ENCODE data around the gene GRIN2A.
"Not testable (repeated sequence)": the region's sequence is repeated elsewhere in the genome, so short reads cannot be mapped to it uniquely, and the experiment has no call there.

GRIN2A gene

DNA sequence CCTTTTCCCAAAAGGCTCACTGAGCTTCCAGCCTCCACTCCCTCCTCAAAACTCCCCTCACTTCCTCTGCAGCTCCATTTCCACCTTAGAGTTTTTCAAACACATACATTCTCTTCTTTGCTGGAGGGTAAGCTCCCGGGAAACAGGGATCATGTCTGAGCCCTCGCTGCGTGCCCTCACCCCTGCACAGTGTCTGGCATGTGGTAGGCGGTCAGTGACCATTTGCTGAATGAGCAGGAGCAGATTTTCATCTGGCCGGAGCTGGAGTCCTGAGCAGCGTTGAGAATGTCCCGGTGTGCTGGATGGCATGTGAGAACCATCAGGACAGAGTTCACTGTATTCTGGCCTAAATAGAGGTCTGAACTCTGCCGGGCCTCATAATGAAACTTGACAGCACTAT lies 274.5 kb downstream of the GRIN2A start:
- no peak for DNase-seq

DNA sequence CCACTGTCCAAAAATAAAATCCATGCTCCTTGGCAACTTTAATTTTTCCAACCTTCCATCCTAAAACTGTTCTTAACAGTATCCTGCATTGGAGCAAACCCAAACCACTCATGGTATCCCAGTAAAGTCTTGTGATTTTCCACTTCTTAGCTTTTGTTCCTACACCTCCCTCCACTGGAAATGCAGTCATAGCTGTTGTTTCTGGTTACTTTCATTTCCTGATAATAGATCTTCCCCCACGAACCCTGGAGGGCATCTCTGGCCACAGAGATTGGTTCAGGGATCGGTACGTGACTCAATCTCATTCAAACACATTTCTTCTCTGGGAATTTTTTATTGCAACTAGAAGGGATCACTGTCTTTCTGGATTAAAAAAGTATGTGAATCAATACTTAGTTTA lies 276.0 kb downstream of the GRIN2A start:
- DNase-seq, result no peak

DNA sequence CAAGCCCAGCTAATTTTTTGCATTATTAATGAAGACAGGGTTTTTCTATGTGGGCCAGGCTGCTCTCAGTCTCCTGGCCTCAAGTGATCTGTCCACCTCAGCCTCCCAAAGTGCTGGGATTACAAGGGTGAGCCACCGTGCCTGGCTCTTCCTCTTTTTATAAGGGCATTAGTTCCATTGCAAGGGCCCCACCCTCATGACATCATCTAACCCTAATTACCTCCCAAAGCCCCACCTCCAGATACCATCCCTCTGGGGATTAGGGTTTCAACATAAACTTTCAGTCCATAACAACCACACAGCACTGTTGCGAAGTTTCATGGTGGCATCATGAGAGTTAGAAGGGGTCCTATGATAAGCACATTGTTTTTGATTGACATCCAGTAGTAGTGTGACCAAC lies 277.7 kb downstream of the GRIN2A start:
- no peak for DNase-seq

DNA sequence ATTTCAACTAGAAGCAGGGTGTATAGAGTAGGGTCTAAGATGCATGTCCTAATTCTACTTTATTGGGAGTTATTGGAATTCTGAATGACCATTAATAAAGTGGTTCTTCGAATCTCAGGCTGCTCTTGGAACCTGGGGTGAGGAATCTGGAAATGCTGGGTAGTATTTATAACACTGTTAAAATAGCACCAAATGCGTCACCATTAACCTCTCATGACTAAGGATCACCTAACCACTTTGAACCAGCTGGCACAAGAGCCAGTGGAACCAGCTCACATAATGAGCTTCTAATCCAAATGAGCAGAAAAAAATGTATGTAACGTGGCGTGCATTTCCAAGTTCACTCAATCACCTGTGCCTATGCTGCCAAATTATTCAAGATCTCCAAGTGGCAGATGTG lies 281.7 kb downstream of the GRIN2A start:
- DNase-seq, result no peak

DNA sequence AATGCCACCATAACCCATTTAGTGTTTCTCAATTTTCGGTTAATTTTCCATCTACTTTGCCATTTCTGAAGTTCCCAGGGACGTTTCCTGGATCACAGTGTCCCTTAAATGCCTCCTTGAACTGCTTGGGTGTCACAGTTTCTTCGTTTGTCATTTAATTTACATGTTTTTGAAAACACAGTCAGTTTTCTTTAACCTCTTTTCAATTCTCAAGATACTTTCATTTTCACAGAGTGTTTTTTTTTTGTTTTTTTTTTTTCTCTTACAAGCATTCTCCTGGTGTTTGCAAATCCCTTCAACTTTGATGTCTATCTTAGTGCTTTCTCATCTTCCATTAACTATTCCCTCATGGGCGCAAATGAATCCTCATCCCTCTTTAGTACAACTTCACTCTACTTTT lies 283.7 kb downstream of the GRIN2A start:
- no peak for DNase-seq

DNA sequence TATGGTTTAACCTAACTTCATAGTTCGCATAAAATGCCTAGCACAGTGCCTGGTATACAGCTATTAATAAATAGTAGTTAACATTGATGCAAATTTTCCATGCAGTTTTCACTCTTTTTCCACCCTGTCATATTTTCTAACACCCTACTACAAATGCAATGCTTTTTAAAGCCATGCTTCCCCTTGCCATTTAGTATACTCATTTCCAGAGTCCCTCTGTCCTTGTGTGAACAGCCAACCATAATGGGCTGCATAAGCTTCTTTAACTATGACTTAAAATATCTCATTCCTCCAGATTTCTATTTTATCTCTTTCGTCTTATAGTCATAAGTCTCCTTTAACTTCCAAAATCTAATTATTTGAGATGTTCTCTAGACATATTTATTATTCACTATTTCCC lies 284.1 kb downstream of the GRIN2A start:
- DNase-seq, result no peak

DNA sequence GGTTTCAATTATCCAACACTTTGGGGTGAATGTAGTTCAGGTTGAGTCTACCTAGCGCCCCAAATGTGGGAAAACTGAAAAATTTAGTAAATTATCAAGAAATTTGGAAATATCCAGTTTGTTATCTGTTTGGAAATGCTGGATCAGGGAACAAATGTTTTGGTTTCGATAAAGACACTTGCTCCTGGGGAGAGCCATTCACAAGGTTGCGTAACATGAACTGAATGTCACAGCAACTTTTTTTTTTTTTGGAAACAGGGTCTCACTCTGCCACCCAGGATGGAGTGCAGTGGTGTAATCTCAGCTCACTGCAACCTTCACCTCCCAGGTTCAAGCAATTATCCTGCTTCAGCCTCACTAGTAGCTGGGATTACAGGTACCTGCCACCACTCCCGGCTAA lies 286.4 kb downstream of the GRIN2A start:
- DNase-seq, result no peak

DNA sequence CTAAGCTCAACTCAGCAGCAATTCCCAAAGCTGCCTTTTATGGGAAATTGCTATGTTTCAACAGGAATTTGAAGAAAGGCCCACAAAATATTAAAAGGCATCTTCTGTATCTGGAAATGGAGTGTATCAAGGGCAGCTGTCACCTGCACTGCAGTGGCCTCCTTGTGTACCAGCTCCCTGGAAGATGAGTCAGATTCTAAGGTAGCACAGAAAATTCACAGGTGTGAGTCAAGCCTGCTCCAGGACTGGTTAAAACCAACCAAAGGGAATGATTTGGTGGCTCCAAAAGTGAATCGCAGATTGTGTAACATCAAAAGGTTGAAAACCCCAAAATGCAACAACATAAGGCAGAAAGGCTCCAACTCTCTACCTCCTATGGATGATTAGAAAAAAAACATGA lies 296.4 kb downstream of the GRIN2A start:
- no peak for DNase-seq

DNA sequence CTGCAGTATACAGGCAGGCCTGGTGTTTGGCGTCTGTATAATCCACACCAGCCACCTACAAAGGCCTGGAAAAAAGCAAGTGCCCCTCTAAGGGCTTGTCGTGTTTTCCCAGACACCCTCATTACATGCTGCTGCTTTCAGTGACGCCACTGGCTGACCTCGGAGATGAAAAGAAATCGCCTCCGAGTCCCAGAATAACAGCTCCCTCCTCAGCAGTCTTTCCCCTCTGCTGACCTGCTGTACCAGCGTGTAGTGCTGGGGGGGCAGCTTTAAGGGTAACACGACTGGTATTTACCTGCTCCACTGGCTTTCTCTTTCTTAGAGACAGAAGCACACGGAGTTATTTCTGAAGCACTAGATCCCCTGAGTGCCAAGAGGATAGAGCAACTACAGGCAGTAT lies 296.8 kb downstream of the GRIN2A start:
- DNase-seq, result no peak

DNA sequence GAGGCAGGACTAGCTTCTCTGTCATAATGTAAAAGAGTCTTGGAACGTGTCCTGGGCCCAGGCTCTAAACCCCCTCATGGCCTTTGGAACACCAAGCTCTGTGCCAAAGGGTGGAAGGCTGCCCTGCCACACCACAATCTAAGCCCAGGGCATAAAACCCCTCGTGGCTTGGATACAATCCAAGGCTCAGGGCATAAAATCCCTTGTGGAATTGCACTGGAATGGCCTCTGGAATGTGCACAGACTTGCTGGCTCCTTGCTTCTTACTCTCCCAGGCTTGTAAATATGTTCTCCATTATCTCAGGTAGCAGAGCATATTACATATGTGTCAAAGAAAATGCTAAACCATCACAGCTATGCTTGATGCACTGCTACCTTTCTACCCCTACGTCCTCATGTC lies 306.2 kb downstream of the GRIN2A start:
- not testable (repeated sequence) for DNase-seq

DNA sequence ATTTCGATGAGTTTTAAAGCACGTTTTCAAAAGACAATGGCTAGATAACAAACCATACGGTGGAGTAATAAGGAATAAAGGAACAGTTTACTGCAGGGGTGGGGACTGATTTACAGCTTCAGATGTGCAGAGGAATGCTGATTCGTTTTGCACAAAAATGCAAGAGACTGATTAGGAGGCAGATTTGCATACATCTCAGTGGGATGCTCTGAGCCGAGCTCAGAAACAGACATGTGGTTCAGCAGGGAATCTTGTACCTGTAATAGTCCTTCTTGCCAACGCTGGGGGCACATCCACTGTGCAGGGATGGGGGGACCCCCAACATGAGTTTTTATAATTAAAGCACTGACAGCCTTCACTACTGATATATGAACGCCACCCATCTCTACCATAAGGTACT lies 308.0 kb downstream of the GRIN2A start:
- no peak for DNase-seq

DNA sequence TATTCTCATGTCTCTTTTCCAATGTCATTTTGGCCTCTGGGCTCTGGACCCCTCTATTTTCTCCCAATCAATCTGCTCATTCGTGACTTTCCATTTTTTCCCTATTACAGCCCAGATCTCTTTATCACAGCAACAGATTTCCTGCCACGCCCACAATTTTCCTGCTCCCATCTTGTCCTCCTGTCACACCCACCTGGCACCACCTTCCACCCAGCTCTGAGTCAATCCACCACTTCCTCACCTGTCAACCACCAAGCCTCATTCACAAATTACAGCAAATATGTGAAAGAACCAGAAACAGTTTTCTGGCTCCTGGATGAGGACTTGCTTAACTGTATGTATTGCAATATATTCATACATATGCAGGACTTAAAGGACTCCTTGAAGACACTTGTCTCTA lies 311.3 kb downstream of the GRIN2A start:
- no peak for DNase-seq

DNA sequence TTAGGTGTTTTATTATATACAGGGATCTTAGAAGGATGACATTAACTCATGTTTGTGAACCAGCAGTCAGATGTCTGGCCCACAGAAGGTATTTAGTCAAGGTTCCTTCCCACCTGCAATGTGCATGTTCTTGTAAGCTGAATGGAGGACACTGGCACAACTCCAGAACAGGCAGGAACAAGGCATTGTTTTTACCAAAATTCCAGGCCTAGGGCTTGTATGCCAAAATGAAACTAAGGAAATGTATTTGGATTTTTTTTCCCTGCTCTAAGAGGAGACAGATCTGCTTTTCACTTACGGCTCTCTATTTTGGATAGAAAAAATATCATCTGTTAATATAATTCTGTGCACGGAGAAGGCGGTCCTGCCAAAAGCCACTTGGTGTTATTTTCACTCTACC lies 312.5 kb downstream of the GRIN2A start:
- DNase-seq, result no peak

DNA sequence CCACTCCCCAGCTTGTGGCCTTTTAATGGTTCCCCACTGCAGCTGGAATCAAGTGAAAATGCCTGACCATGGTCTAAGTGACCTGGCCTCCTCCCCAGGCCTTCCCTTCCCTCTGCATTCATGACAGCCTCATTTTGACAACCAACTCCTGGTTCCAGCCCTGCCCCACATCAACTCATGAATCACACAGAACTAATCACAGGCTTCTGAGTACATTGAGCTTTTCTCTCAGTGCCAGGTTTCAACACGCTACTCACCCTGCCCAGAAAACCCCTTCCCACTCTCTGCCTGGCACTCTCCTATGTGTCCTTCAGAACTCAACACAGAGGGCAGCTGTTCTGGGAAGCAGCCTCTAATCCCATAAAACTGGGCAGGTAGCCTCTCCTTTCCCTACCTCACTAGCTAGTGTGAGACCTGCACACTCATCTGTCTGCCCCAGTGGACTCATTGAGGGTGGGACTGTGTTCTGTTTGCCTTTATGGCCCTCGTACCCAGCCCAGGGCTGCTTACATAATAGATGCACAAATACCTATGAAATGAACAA lies 313.6 kb downstream of the GRIN2A start:
- DNase-seq, result no peak

DNA sequence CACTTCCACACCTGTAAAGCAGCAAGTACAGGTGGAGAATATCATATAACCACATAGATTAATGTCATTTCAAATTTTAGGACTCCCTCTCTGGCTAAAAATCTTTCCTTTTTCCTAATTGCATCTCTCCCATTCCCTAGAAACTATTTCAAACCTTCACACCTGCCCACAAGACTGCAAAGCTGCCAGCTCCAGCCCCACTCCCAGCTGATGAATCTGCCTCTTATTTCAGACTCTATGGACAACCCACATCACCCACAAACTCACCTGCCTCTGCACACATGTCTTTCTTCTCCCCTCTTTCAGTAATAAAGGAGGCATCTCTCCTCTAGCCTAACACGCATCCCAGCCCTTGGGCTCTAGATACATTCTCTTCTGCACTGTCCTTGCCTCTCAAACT lies 315.1 kb downstream of the GRIN2A start:
- DNase-seq, result no peak

DNA sequence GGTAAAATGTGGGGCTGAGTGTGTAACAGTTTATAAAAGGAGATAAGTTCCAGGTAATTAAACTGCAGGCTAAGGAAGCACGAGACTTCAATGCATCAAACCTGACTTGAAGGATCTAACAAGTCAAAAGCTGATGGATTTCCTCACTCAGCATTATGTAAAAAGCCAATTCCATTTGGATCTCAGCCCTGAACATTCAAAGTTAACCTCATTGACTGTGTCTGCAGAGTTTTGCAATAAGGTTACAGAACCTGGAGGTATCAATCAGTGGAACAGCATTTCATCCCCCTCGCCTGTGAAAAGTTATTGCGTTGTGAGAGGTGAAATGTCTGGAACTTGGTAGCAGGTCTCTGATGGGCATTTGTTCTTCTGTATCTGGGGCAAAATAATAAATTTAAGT lies 317.8 kb downstream of the GRIN2A start:
- DNase-seq, result no peak

DNA sequence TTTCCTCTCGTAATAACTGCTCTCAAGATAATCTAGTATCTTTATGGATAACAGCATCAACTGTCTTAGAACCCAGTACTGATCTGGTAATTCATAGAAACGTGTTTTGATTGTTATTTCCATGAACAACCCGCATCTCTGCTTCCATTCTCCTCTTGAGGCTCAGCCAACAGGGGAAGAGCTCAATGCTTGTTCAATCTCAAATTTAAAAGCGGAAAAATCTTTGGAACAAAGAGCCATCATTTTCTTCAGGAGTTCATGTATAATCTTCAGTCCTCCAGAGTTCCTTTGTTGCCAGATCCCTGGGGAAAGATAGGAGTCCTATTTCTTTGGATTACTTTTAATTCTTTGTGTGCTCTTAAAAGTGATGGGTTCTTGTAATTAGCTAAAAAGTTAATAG lies 319.9 kb downstream of the GRIN2A start:
- no peak for DNase-seq

DNA sequence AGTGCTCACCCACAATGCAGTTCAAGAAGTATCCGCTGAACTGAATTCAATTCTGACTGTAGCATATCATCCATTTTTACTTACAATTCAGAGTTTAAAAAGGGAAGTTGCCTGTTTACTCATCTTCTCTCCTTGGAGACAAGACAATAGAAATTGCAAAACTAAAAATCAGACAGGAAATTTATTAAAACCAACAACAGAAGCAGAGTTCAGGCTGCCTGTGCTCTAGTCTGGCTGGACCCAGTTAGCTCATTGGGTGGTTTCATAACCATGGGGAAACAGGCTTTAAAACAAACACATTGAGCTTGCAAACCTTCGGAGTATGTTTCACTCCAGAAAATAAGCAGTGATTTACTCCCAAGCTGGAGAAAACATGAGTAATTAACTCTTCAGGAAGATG lies 321.4 kb downstream of the GRIN2A start:
- DNase-seq, result no peak

DNA sequence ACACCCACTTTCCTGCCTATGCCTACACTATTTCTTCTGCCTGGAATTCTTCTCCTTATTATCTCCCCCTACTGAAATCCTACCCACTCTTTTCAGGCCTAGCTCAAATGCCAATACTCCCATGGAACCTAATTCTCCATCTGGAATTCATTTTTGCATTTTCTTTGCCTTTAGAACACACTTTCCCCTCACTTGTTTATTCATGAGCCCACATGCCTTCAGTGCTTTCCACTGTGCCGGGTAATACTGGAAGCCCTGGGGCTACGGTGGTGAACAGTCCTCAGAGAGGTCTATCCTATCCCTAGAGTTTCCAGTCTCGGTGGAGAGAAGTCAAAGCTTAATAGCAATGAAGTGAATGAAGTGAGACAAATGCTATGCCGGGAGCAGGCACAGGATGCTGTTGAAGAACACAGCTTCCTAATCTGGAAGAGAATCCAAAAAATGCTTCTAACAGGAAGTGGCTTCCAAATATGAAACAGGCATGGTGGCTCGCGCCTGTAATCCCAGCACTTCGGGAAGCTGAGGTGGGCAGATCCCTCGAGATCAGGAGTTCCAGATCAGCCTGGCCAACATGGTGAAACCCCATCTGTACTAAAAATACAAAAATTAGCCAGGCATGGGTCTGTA lies 322.4 kb downstream of the GRIN2A start:
- DNase-seq, result no peak

DNA sequence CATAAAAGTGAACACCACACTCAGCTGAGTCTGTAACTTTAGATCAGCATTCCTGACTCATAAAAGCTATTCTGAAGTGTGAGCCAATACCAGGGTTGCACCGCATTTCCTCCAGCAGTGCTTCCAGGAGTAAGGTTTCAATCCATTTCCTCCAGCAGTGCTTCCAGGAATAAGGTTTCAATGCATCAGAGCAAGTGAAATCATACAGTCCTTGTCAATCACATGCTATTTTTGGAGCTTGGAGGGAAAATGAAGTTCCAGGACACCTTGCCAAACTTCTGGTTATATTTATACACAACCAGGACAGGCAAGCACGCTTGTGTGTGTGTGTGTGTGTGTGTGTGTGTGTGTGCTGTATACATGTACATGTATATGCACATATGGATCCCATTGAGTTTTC lies 327.6 kb downstream of the GRIN2A start:
- no peak for DNase-seq

DNA sequence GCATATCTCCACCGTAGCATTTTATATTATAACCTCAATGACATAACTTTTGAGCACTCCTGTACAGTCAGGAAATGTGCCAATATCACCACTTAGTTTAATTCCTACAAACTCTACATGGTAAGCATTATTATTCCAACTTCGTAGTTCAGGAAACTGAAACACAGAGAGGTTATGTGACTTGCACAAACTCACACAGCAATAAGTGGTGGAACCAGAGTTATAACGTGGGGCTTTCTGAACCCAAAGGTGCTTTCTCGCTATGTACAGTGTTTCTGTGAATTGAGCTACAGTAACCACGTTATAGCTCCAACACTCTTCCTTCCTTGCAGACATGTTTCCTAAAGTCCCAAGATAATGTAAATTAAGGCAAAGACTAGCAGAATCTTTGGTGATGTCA lies 330.2 kb downstream of the GRIN2A start:
- no peak for DNase-seq

DNA sequence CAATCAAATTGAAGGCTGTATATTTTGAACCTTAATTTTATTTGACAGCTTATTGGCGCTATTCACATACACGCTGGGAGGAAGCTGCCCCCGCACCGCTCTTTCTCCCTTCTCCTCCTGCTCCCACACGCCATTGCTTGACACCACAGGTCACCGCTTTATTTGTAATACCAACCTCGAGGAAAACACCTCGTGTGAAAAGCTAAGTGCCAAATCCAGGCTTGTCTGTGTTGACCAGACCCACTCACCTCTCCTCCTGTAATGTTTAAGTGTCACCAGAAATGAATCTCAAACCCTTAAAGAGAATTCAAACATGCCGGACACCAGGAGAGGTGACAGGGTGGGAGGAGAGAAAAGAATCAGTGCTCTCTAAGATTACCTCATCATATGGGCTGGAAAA lies 331.4 kb downstream of the GRIN2A start:
- DNase-seq, result no peak

DNA sequence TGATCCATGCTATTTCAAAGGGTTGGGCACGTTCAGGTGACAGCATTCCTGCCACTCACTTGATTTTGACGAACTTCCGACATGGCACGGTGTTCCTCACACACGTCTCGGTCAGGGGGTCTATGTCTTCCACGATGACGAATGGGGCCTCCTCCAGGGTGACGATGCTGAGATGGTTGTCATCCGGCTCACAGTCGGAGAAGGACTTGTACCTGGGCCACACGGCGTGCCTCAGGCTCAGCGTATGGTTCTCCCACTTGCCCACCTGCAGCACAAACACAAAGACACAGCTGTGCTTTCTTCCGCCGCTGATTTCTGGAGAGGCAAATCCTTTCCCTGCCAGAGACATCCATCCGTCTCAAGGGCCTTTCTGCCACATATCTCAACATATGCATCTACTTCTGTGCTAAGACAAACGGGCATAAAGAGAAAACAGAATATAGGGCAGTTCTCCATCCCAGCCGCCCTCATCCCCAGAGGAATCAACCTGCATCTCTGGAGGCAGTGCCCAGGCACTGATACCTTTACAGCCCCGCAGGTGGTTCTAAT lies 332.5 kb downstream of the GRIN2A start:
- no peak for DNase-seq

DNA sequence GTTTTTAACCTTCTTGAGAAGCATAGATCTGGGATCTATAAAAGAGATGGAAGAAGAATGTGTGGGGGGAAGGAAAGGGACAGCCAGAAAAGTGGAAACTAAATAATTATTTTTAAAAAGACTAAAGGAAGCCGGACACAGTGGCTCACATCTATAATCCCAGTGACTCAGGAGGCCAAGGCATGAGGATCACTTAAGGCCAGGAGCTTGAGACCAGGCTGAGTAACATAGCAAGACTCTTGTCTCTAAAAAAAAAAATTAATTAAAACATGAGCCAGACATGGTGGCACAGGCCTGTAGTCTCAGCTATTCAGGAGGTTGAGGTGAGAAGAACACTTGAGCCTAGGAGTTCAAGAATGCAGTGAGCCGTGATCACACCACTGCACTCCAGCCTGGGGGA lies 335.1 kb downstream of the GRIN2A start:
- DNase-seq, result no peak

DNA sequence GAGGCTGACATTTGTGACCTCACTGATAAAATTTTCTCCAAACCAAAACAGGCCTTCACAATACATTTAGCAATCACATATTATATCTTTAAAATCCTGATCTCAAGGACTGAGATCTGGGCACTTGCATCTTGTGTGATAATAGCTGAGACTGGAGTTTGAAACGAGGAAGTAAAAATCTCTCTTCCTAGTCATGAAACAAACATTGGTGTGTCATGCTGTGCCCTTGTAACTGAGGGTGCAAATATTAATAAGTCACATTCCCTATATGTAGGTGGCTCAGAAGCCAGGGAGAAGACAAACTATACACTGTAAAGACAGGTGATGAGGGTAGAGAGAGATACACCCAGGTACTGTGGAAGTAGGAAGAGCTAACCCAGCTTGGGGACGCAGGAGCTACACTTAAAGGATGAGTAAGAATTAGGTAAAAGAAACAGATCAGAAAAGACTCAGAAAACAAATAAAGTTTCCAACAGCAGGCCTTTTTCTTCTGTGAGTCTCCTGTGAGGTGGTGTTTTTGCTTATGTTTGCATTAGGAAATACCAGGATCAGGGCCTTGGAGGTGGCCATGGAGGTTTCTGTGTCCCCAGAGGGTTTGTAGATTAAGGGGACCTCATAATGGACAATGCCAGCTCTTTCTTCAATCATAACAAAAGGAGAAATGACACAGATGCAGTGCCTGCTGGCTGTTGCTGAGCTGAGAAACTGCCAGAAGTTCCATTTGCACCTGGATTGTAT lies 335.7 kb downstream of the GRIN2A start:
- DNase-seq, result no peak

All from NCI-H2081 treated with DMSO at 0.1 percent for 48 hours (cell line).